GM12878 (cell line): ENCODE results near the gene EEIG2. TPM values are rescaled to one million over a fixed set of nuclear protein-coding genes. Genes with fewer than 3 reads are reported as not detected.

Source experiments
- ATAC-seq: fragments of 200-7000 bp; cut with Tn5 transposase; 3 replicates; pipeline ENCODE4 v1.9.1; 2020; ENCODE audit warnings: mild to moderate bottlenecking, moderate library complexity
- BruUV-seq: library from RNA; stranded (reverse); fragments of 400-500 nt; replicated peaks from 2 replicates; lab custom pipeline; 2021; lab: Mats Ljungman, UMichigan
- CTCF ChIA-PET: fragments of 300-600 bp; sonication (Branson Sonifier 250); formaldehyde crosslinking; extraction: SDS; loops from one replicate; lab custom pipeline; 2021; ENCODE audit warnings: inconsistent platforms; lab: Yijun Ruan, JAX
- POLR2A ChIA-PET: fragments of 350-600 bp; formaldehyde crosslinking; extraction: SDS; loops from one replicate; lab custom pipeline; 2021; ENCODE audit warnings: inconsistent platforms; lab: Charles Lee
- RAD21 ChIA-PET: fragments of 300-600 bp; sonication (Branson Sonifier 250); formaldehyde crosslinking; loops from one replicate; lab custom pipeline; 2023; ENCODE audit warnings: antibody characterized with exemption; ENCODE audit not compliant: unreplicated experiment; lab: Charles Lee
- SMC1A ChIA-PET: fragments of 300-600 bp; sonication (Branson Sonifier 250); formaldehyde crosslinking; loops from one replicate; lab custom pipeline; 2023; ENCODE audit not compliant: unreplicated experiment, uncharacterized antibody; lab: Charles Lee
- DNase-seq: peaks from one replicate; pipeline ENCODE4 v3.0.0-alpha.2; 2011; ENCODE audit warnings: low read depth, low spot score
- FAIRE-seq: peaks from 3 replicates; lab custom pipeline; 2011; peaks lifted over from hg19 to GRCh38; lab: Jason Lieb, UNC
- H2AFZ ChIP-seq: 2 replicates; pipeline ENCODE4 v1.6.0; 2011; ENCODE audit warnings: low read depth, low read length, control low read depth; ENCODE audit not compliant: control insufficient read depth
- H3K27ac ChIP-seq: 2 replicates; pipeline ENCODE4 v1.5.1; 2011; ENCODE audit warnings: control low read depth; ENCODE audit not compliant: control insufficient read depth, insufficient read depth
- H3K27me3 ChIP-seq, 2 experiments: replicated peaks in 1 of 2; 2 replicates each; pipeline versions ENCODE4 v1.6.0 to v1.6.1; 2011; ENCODE audit warnings: low read length in 1 of 2; ENCODE audit not compliant: control insufficient read depth in 2 of 2, insufficient read depth in 2 of 2
- H3K36me3 ChIP-seq, 2 experiments: 2 replicates each; pipeline ENCODE4 v1.5.1; 2011; ENCODE audit warnings: low read length in 1 of 2; ENCODE audit not compliant: control insufficient read depth in 2 of 2, insufficient read depth in 2 of 2
- H3K4me1 ChIP-seq: 2 replicates; pipeline ENCODE4 v1.6.1; 2011; ENCODE audit warnings: mild to moderate bottlenecking, low read length, moderate library complexity, mixed read lengths; ENCODE audit not compliant: control insufficient read depth, insufficient read depth
- H3K4me2 ChIP-seq: 2 replicates; pipeline ENCODE4 v1.6.0; 2011; ENCODE audit warnings: control low read depth; ENCODE audit not compliant: control insufficient read depth, insufficient read depth
- H3K4me3 ChIP-seq: fragments of 200-600 bp; sonication (generic); 2 replicates; pipeline ENCODE4 v1.5.1; 2016
- H3K79me2 ChIP-seq: 2 replicates; pipeline ENCODE4 v1.6.0; 2011; ENCODE audit warnings: low read length; ENCODE audit not compliant: control insufficient read depth, insufficient read depth
- H3K9ac ChIP-seq: 2 replicates; pipeline ENCODE4 v1.8.0; 2011; ENCODE audit warnings: low read length, control low read depth, mixed read lengths; ENCODE audit not compliant: control insufficient read depth, insufficient read depth
- H3K9me3 ChIP-seq: replicated peaks from 3 replicates; pipeline ENCODE4 v1.5.1; 2011; ENCODE audit warnings: mild to moderate bottlenecking, low read length; ENCODE audit not compliant: control insufficient read depth, insufficient read depth
- H4K20me1 ChIP-seq: 2 replicates; pipeline ENCODE4 v1.6.0; 2011; ENCODE audit not compliant: control insufficient read depth, insufficient read depth
- ATF3 ChIP-seq: IDR thresholded peaks from 2 replicates; pipeline ENCODE4 v1.6.1; 2011; ENCODE audit warnings: low read depth, mild to moderate bottlenecking, low read length, moderate library complexity, borderline replicate concordance; ENCODE audit errors: extremely low read depth
- POLR2A ChIP-seq: IDR thresholded peaks from 2 replicates; pipeline ENCODE4 v1.6.1; 2011; ENCODE audit warnings: low read depth, mild to moderate bottlenecking, low read length
- SMAD1 ChIP-seq: fragments of 450-650 bp; IDR thresholded peaks from 2 replicates; pipeline ENCODE4 v1.6.1; 2018; ENCODE audit warnings: mild to moderate bottlenecking, low read depth; ENCODE audit not compliant: partially characterized antibody
- SMC3 ChIP-seq: IDR thresholded peaks from 2 replicates; pipeline ENCODE4 v1.6.1; 2011; ENCODE audit warnings: low read length, improper control_type of control experiment, borderline replicate concordance
- SPI1 ChIP-seq: IDR thresholded peaks from 2 replicates; pipeline ENCODE4 v1.6.1; 2011; ENCODE audit warnings: low read depth, mild to moderate bottlenecking, low read length, moderate library complexity, borderline replicate concordance; ENCODE audit not compliant: insufficient read depth
- ZBED1 ChIP-seq: IDR thresholded peaks from 2 replicates; pipeline ENCODE4 v1.6.1; 2016; ENCODE audit warnings: borderline replicate concordance
- WGBS: methylation state at CpG from one replicate; pipeline ENCODE4 v1.1.6; 2016; ENCODE audit warnings: low lambda C conversion rate; ENCODE audit not compliant: insufficient replicate concordance, insufficient coverage; ENCODE audit errors: missing lambda C conversion rate; 5-methylcytosine and 5-hydroxymethylcytosine counted together
- in situ Hi-C: fragments of 300-500 bp; cut with MboI; formaldehyde crosslinking; loops from 9 replicates; pipeline ENCODE4 v1.14.3; 2018; ENCODE audit warnings: mixed read lengths
- intact Hi-C: fragments of 100-400 bp; cut with micrococcal nuclease; formaldehyde crosslinking; loops from one replicate; pipeline ENCODE4 v1.14.2; 2022; ENCODE audit not compliant: unreplicated experiment
- polyA plus RNA-seq, 11 experiments: library from polyadenylated mRNA; depleted of rRNA in 4 of 11; unstranded in 6 of 11; stranded (reverse) in 5 of 11; fragments of >200 nt; fragmentation: Nextera tagmentation in 4 of 11; fragmentation: Illumina TruSeq in 1 of 11; extraction: Ambion mirVana in 4 of 11; extraction: Trizol in 1 of 11; gene quantifications; 1 replicate in 1 of 11; 2 replicates in 10 of 11; pipeline versions ENCODE4 v1.2.1 to v1.2.3, GENCODE V29; 2011 to 2016; ENCODE audit warnings: inconsistent platforms in 2 of 11, missing spikeins in 2 of 11, low read depth in 1 of 11
- total RNA-seq, 4 experiments: library from RNA; depleted of rRNA in 3 of 4; stranded (reverse); fragments of >200 nt in 3 of 4; fragmentation: Illumina TruSeq in 1 of 4; extraction: Trizol in 1 of 4; gene quantifications; 2 replicates each; pipeline versions ENCODE4 v1.2.1 to v1.2.3, GENCODE V29; 2013 to 2021
- TF ChIP-seq, protein P1 (sequence below): fragments of 450-650 bp; IDR thresholded peaks from 2 replicates; pipeline ENCODE4 v1.6.1; 2017; ENCODE audit warnings: low read depth, mild to moderate bottlenecking, moderate library complexity

EEIG2 gene
- total and polyA plus RNA-seq, 10 of the 15 experiments (the other 5 are each of a cell fraction or from before 2014, with no cell fraction given): 1.4 to 17.2 (median 9.8) TPM

DNA sequence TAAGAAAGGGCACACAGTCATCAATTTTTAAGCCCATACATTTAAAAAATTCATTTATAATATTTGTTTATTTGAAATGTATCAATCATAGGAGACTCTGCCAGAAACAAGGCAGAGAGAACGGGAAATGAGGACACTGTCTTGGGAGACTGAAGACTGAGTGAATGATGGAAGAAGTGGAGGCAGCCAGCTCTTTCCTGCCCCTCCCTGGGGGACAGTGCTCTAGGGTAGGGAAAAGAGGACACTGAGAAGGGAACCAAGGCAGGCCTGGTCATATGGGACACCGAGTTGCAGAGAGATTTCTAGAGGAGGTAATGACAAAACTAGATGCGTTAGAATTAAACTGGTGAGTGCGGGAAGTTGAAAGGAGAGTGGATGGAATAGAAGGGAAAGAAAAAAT lies 31.6 kb downstream of the EEIG2 start:
- TF ChIP-seq SMC3: no peak
- TF ChIP-seq, protein P1, sequence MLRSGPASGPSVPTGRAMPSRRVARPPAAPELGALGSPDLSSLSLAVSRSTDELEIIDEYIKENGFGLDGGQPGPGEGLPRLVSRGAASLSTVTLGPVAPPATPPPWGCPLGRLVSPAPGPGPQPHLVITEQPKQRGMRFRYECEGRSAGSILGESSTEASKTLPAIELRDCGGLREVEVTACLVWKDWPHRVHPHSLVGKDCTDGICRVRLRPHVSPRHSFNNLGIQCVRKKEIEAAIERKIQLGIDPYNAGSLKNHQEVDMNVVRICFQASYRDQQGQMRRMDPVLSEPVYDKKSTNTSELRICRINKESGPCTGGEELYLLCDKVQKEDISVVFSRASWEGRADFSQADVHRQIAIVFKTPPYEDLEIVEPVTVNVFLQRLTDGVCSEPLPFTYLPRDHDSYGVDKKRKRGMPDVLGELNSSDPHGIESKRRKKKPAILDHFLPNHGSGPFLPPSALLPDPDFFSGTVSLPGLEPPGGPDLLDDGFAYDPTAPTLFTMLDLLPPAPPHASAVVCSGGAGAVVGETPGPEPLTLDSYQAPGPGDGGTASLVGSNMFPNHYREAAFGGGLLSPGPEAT: no peak
- no peak for TF ChIP-seq ATF3
- TF ChIP-seq SMAD1: no peak
- no peak for TF ChIP-seq SPI1
- TF ChIP-seq POLR2A: no peak
- TF ChIP-seq ZBED1: no peak
- TF ChIP-seq, all 136 proteins: peak for 0
- Histone ChIP-seq H3K9ac (no peak overlapping the region), H3K79me2 (no peaks in the 10 kb centered on the region), H3K4me3 (no peak overlapping the region), H3K27ac (no peak overlapping the region), H3K9me3 (no peaks in the 10 kb centered on the region), H3K27me3 (no peaks in the 10 kb centered on the region), H4K20me1 (no peaks in the 10 kb centered on the region), H3K36me3 (no peaks in the 10 kb centered on the region), H2AFZ (no peak overlapping the region), H3K4me1 (no peaks in the 10 kb centered on the region), H3K4me2 (no peak overlapping the region)
- DNase-seq (no peak), ATAC-seq (no peak), FAIRE-seq (no peak)
- no TSS peak for BruUV-seq
- CTCF ChIA-PET: interaction anchor here (1.2 kb wide), 1 partner anchor 22 kb away, joined by 4 read pairs; no protein-coding TSS in a partner anchor
- RAD21 ChIA-PET: no interaction called here
- SMC1A ChIA-PET: no interaction called here
- POLR2A ChIA-PET: no interaction called here
- intact Hi-C loops (no loop called here), in situ Hi-C loops (no loop called here)
- WGBS: 65% methylated on average over 4 of the region's 4 CpGs
